Measurements from ENCODE around the gene OR10C1.

The OR10C1 gene

GRCh38 chr6:29488874-29489273, 49.8 kb downstream of the OR10C1 start:
- no peak for TF ChIP-seq REST (IDR thresholded peaks at IDR 0.05; ENCODE audit: insufficient read depth in 1 of 2, low read depth in 2 of 2, low read length in 2 of 2)
- no peak for TF ChIP-seq TAF1 (IDR thresholded peaks at IDR 0.05; ENCODE audit: borderline replicate concordance, insufficient read depth, low read length)
- no peak for TF ChIP-seq FOXP2 (optimal IDR thresholded peaks at IDR 0.05; ENCODE audit: borderline replicate concordance, extremely low read depth, extremely low read length, insufficient read depth)
- TF ChIP-seq POLR2AphosphoS5 (IDR thresholded peaks at IDR 0.05; ENCODE audit: low read depth, low read length): no peak
- no peak for TF ChIP-seq SIN3A (IDR thresholded peaks at IDR 0.05; ENCODE audit: borderline replicate concordance, insufficient read depth, low read length)

GRCh38 chr6:29489286-29489685, 50.2 kb downstream of the OR10C1 start:
- TF ChIP-seq FOXP2 (optimal IDR thresholded peaks at IDR 0.05; ENCODE audit: borderline replicate concordance, extremely low read depth, extremely low read length, insufficient read depth) (no peak), TAF1 (IDR thresholded peaks at IDR 0.05; ENCODE audit: borderline replicate concordance, insufficient read depth, low read length) (no peak), REST (IDR thresholded peaks at IDR 0.05; ENCODE audit: insufficient read depth in 1 of 2, low read depth in 2 of 2, low read length in 2 of 2) (no peak), POLR2AphosphoS5 (IDR thresholded peaks at IDR 0.05; ENCODE audit: low read depth, low read length) (no peak), SIN3A (IDR thresholded peaks at IDR 0.05; ENCODE audit: borderline replicate concordance, insufficient read depth, low read length) (no peak)

- TF ChIP-seq REST (IDR thresholded peaks at IDR 0.05; ENCODE audit: insufficient read depth in 1 of 2, low read depth in 2 of 2, low read length in 2 of 2) (no peak), TAF1 (IDR thresholded peaks at IDR 0.05; ENCODE audit: borderline replicate concordance, insufficient read depth, low read length) (no peak)
Measured at GRCh38 chr6:29490055-29490454, 50.9 kb downstream of the OR10C1 start.

- TF ChIP-seq FOXP2 (optimal IDR thresholded peaks at IDR 0.05; ENCODE audit: borderline replicate concordance, extremely low read depth, extremely low read length, insufficient read depth): no peak
- no peak for TF ChIP-seq REST (IDR thresholded peaks at IDR 0.05; ENCODE audit: insufficient read depth in 1 of 2, low read depth in 2 of 2, low read length in 2 of 2)
- no peak for TF ChIP-seq POLR2AphosphoS5 (IDR thresholded peaks at IDR 0.05; ENCODE audit: low read depth, low read length)
- TF ChIP-seq TAF1 (IDR thresholded peaks at IDR 0.05; ENCODE audit: borderline replicate concordance, insufficient read depth, low read length): no peak
- TF ChIP-seq SIN3A (IDR thresholded peaks at IDR 0.05; ENCODE audit: borderline replicate concordance, insufficient read depth, low read length): no peak
Measured at GRCh38 chr6:29490552-29490951, 51.4 kb downstream of the OR10C1 start.

Data from PFSK-1 (cell line).